Testis (tissue), 3 donors: ENCODE data around the gene PIM3. TPM values are rescaled to one million over a fixed set of nuclear protein-coding genes. Genes with fewer than 3 reads are reported as not detected.

ENCODE experiments used
- DNase-seq: peaks from one replicate; pipeline ENCODE4 v3.0.0-alpha.2; 2019
- H3K27ac ChIP-seq, 2 donors: fragments of 200-600 bp; sonication (generic); one replicate each; pipeline ENCODE4 v1.5.1; 2019
- H3K27me3 ChIP-seq: fragments of 200-600 bp; sonication (generic); one replicate; pipeline ENCODE4 v1.5.1; 2019
- H3K36me3 ChIP-seq: fragments of 200-600 bp; sonication (generic); one replicate; pipeline ENCODE4 v1.5.1; 2017; ENCODE audit warnings: low read depth; ENCODE audit errors: missing control alignments
- H3K4me1 ChIP-seq: fragments of 200-600 bp; sonication (generic); one replicate; pipeline ENCODE4 v1.5.1; 2019
- H3K4me3 ChIP-seq, 2 donors: fragments of 200-600 bp; sonication (generic); one replicate each; pipeline ENCODE4 v1.5.1; 2017 to 2019
- H3K9me3 ChIP-seq: fragments of 200-600 bp; sonication (generic); one replicate; pipeline ENCODE4 v1.5.1; 2017
- POLR2A ChIP-seq: fragments of 450-650 bp; IDR thresholded peaks from one replicate; pipeline ENCODE4 v1.6.1; 2017; ENCODE audit warnings: antibody characterized with exemption, mild to moderate bottlenecking, moderate library complexity
- WGBS, 2 donors: methylation state at CpG; one replicate each; pipeline ENCODE4 v1.1.5; 2018; 5-methylcytosine and 5-hydroxymethylcytosine counted together
- intact Hi-C: fragments of 100-400 bp; cut with DNase I; formaldehyde crosslinking; loops from one replicate; pipeline ENCODE4 v1.15.1; 2023; ENCODE audit warnings: low total_unique reads
- polyA plus RNA-seq: library from polyadenylated mRNA; stranded (reverse); fragments of 350-450 nt; fragmentation: Illumina TruSeq; extraction: RNeasy Lipid Tissue Mini Kit (QIAGEN cat#74804); gene quantifications from one replicate; pipeline ENCODE4 v1.2.3, GENCODE V29; 2014; ENCODE audit warnings: low read depth, low replicate concordance; ENCODE audit not compliant: insufficient read depth
- total RNA-seq, 2 donors: library from RNA; depleted of rRNA; stranded (reverse); fragments of >200 nt; gene quantifications; one replicate each; pipeline ENCODE4 v1.2.3, GENCODE V29; 2016
- TF ChIP-seq, protein P1 (sequence below), 3 experiments: fragments of 450-650 bp in 2 of 3; fragments of 200-600 bp in 1 of 3; sonication (generic) in 1 of 3; IDR thresholded peaks; one replicate each; pipeline ENCODE4 v1.5.1; 2016 to 2019; ENCODE audit warnings: antibody characterized with exemption in 3 of 3, mild to moderate bottlenecking in 2 of 3, moderate library complexity in 1 of 3

Gene PIM3
- total and polyA plus RNA-seq, 3 donors from 2014 or later: 50.8 to 89.9 (median 68.2) TPM

DNA sequence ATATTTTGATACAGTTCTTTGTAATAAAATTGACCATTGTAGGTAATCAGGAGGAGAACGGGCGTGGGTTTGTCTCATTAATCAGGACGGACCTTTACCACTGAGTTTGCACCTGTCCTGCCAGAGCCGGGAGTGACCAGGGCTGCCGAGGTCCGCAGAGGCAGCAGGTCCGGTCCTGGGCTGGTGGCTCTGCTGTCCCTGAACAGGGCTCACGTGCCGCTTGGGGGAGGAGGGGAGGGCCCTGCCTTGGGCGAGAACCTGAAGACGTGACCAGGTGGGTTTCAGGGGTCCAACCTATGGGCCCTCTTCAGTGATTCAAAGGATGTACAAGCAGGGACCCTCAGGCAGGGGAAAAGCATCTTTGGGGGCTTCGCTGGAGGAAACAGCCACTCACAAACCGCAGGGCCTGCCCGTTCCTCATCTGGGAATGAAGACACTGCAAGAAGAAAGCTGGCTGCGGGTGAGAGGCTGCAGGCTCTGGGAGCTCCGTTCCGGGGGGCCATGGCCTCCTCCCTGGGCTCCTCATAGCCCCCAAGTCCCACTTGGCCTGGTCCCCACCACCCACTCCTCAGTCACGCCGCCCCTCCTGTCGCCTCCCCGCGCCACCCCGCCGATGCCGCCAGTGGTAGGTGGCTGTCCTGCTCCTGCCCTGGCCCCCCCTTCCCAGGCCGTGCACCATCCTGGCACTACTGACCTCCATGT, 32.9 kb upstream of the PIM3 start:
- no peak for DNase-seq
- Histone ChIP-seq H3K27ac (no peak overlapping the region), H3K27me3 (no peaks in the 10 kb centered on the region), H3K9me3 (no peaks in the 10 kb centered on the region), H3K4me1 (peaks cover 4% of the 10 kb centered on the region), H3K4me3 (no peak overlapping the region), H3K36me3 (no peaks in the 10 kb centered on the region)
- intact Hi-C loops: loop anchor here (2.0 kb wide), 1 partner anchor 103 kb away; no protein-coding TSS in a partner anchor
- 90 to 93% methylated on average over 26 of the region's 26 CpGs for WGBS, 2 donors
- TF ChIP-seq POLR2A: no peak
- TF ChIP-seq, protein P1, sequence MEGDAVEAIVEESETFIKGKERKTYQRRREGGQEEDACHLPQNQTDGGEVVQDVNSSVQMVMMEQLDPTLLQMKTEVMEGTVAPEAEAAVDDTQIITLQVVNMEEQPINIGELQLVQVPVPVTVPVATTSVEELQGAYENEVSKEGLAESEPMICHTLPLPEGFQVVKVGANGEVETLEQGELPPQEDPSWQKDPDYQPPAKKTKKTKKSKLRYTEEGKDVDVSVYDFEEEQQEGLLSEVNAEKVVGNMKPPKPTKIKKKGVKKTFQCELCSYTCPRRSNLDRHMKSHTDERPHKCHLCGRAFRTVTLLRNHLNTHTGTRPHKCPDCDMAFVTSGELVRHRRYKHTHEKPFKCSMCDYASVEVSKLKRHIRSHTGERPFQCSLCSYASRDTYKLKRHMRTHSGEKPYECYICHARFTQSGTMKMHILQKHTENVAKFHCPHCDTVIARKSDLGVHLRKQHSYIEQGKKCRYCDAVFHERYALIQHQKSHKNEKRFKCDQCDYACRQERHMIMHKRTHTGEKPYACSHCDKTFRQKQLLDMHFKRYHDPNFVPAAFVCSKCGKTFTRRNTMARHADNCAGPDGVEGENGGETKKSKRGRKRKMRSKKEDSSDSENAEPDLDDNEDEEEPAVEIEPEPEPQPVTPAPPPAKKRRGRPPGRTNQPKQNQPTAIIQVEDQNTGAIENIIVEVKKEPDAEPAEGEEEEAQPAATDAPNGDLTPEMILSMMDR (IDR thresholded peaks at IDR 0.05): no peak

DNA sequence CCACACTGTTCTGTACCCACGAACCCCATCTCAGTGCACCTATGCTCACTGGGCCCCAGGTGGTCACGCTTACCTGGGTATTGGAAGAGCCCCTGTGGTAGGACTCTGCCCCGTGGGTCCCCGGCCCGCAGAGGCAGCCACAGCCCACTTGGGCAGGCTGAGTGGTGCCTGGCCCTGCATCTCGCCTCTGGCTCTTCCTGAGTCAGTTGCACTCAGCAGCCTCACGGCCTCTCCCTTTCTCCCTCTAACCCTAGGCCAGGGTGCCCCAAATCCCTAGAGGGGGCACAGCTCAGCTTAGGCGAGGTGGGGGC, 32.4 kb upstream of the PIM3 start:
- Histone ChIP-seq H3K4me1 (peaks cover 9% of the 10 kb centered on the region), H3K27ac (no peak overlapping the region), H3K27me3 (no peaks in the 10 kb centered on the region), H3K36me3 (no peaks in the 10 kb centered on the region), H3K9me3 (no peaks in the 10 kb centered on the region), H3K4me3 (no peak overlapping the region)
- intact Hi-C loops: loop anchor here (2.0 kb wide), 1 partner anchor 103 kb away; no protein-coding TSS in a partner anchor
- TF ChIP-seq, protein P1 (IDR thresholded peaks at IDR 0.05): no peak
- no peak for TF ChIP-seq POLR2A
- no peak for DNase-seq
- WGBS, 2 donors: 87 to 89% methylated on average over 5 to 8 of the region's 8 CpGs

DNA sequence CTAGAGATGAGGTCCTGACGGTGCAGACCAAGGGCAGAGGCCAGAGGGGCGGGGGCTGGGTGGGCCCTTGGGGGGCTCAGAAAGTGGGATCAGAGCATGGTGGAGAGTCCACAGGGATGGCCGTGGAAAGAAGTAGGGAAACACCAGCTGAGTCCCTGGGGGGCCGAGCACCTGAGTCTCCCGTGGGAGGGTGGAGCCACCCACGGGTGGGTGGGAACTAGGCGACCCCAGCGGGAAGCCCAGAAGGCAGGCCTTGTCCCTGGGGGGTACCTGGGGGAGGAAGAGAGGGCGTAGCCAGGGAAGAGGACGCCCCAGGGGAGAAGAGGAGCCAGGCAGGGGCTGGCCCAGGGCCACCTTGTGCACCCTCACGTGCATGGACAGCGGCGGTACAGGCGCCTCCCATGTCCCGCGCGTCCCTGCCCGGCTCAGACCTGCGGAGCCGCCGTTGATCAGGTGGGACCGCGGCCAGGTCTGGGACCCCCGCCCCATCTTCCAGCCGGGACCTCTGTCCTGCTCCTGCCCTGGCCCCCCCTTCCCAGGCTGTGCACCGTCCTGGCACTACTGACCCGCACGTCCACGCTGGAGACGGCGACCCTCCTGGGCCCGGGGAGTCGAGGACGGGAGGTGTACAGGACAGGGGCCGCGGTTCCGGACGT, 31.9 kb upstream of the PIM3 start:
- TF ChIP-seq, protein P1 (IDR thresholded peaks at IDR 0.05): no peak
- TF ChIP-seq POLR2A: no peak
- Histone ChIP-seq H3K9me3 (no peaks in the 10 kb centered on the region), H3K36me3 (no peaks in the 10 kb centered on the region), H3K4me3 (no peak overlapping the region), H3K27ac (no peak overlapping the region), H3K27me3 (no peaks in the 10 kb centered on the region), H3K4me1 (peaks cover 14% of the 10 kb centered on the region)
- 28 to 68% methylated on average over 3 to 38 of the region's 38 CpGs for WGBS, 2 donors
- intact Hi-C loops: loop anchor here (2.0 kb wide), 1 partner anchor 102 kb away; no protein-coding TSS in a partner anchor
- DNase-seq: no peak

DNA sequence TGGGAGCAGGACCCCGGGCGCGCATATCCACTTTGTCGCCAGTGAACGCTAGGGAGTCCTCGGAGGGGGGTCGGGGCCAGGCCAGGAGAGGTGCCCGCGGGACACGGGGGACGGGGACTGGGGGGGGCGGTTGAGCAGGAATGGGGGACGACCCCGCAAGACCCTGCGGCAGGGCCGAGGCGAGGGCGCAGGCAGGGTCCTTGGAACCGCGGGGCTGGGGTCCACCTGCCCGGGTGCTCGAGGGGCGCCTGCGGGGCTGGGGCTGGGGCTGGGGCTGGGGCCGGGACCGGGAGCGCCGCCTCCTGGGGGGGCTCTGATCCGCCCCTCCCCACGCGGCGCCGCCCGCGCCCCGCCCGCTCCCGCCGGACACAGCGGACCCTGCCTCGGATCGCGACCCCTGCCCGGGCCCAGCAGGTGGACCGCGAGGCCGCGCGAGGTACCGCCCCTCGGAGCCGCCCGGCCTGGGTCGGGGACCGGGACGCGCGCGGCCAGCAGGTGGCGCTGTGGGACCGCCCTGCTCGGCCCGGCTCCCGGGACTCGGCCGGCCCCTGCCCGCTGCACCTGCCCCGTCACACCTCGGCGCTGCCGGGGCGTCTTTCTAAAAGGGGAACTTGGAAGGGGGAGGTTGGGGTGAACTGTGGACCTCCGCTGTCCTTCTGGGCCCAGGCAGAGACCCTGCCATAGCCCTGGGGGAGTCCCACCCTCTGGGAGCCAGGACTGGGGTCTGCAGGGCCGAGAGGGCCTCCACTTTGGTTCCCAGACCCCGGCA, 31.2 kb upstream of the PIM3 start:
- Histone ChIP-seq H3K4me3 (no peak overlapping the region), H3K36me3 (no peaks in the 10 kb centered on the region), H3K9me3 (no peaks in the 10 kb centered on the region), H3K27me3 (no peaks in the 10 kb centered on the region), H3K4me1 (peaks cover 21% of the 10 kb centered on the region), H3K27ac (no peak overlapping the region)
- DNase-seq: peak; percentile 61
- TF ChIP-seq, protein P1 (IDR thresholded peaks at IDR 0.05): peak; percentile 95 to 99 (median 99)
- TF ChIP-seq POLR2A: no peak
- 0 to 9% methylated on average over 11 to 27 of the region's 75 CpGs for WGBS, 2 donors
- intact Hi-C loops: loop anchor here (2.0 kb wide), 1 partner anchor 101 kb away; no protein-coding TSS in a partner anchor
